Nephron progenitor cell (in vitro differentiated cells): Measurements from ENCODE around the gene C20orf204.

Experiments used
- DNase-seq: peaks from one replicate; pipeline ENCODE4 v3.0.0; 2021
- H3K27ac Mint-ChIP-seq: 2 replicates; pipeline ENCODE4 v1.8.0; 2021; ENCODE audit warnings: mild to moderate bottlenecking, moderate library complexity, mixed read lengths
- H3K27me3 Mint-ChIP-seq: 2 replicates; pipeline ENCODE4 v1.8.0; 2021; ENCODE audit warnings: mild to moderate bottlenecking, low read depth, mixed read lengths; ENCODE audit not compliant: poor library complexity
- H3K36me3 Mint-ChIP-seq: 2 replicates; pipeline ENCODE4 v1.8.0; 2021; ENCODE audit warnings: low read depth, mixed read lengths
- H3K4me1 Mint-ChIP-seq: 2 replicates; pipeline ENCODE4 v1.8.0; 2021; ENCODE audit warnings: mixed read lengths
- H3K4me3 Mint-ChIP-seq: 2 replicates; pipeline ENCODE4 v1.8.0; 2021; ENCODE audit warnings: mild to moderate bottlenecking, moderate library complexity, mixed read lengths
- H3K9me3 Mint-ChIP-seq: 2 replicates; pipeline ENCODE4 v1.8.0; 2021; ENCODE audit warnings: mild to moderate bottlenecking, moderate library complexity, mixed read lengths
- TF ChIP-seq, protein P1 (sequence below): fragments of 200-600 bp; sonication (generic); IDR thresholded peaks from 2 replicates; pipeline ENCODE4 v1.5.0; 2021; ENCODE audit warnings: antibody characterized with exemption

Gene C20orf204

GRCh38 chr20:64040231-64041039 is 4.5 kb downstream of the C20orf204 start:
- Mint-ChIP-seq H3K27ac (no peak overlapping the region), H3K9me3 (no peaks in the 10 kb centered on the region), H3K36me3 (no peaks in the 10 kb centered on the region), H3K4me1 (peaks cover 31% of the 10 kb centered on the region), H3K27me3 (peaks cover 84% of the 10 kb centered on the region), H3K4me3 (peak overlapping the region; percentile 48)
- TF ChIP-seq, protein P1, sequence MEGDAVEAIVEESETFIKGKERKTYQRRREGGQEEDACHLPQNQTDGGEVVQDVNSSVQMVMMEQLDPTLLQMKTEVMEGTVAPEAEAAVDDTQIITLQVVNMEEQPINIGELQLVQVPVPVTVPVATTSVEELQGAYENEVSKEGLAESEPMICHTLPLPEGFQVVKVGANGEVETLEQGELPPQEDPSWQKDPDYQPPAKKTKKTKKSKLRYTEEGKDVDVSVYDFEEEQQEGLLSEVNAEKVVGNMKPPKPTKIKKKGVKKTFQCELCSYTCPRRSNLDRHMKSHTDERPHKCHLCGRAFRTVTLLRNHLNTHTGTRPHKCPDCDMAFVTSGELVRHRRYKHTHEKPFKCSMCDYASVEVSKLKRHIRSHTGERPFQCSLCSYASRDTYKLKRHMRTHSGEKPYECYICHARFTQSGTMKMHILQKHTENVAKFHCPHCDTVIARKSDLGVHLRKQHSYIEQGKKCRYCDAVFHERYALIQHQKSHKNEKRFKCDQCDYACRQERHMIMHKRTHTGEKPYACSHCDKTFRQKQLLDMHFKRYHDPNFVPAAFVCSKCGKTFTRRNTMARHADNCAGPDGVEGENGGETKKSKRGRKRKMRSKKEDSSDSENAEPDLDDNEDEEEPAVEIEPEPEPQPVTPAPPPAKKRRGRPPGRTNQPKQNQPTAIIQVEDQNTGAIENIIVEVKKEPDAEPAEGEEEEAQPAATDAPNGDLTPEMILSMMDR: no peak
- DNase-seq: no peak

DNA sequence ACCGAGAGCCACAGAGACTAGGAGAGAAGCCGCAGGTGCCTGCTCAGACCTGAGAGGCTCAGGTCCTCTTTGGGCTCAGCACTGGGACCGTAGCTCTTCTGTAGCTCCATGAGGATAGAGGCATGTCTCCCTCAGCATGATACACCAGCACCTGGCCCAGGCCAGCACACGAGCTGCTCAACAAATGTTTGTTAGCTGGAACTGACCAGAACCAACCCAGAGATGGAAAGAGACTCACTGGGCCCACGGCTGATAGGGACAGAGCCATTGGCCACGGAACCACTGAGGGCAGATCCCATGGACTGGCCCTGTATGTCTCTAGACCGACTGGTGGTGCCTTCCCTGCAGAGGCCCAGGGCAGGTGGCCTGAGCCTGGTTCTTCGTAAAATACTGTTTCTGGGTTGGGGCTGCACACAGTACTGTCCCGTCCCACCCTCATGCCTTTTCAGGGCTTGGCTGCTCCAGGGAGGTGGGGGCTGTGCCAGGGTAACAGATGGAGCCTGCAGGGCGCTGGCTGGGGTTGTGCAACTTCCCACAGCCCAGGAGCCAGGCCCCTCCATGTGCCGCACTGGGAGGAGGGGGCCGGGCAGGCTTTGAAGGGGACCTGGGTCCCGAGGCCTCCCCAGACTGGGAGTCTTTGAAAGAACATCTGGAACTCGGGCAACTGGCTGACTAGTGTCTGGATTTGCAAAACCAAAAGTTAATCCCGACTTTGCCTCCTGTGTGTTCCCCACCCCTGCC is 5.2 kb downstream of the C20orf204 start:
- Mint-ChIP-seq H3K4me3 (no peak overlapping the region), H3K27me3 (peaks cover 92% of the 10 kb centered on the region), H3K9me3 (no peaks in the 10 kb centered on the region), H3K36me3 (no peaks in the 10 kb centered on the region), H3K4me1 (peaks cover 30% of the 10 kb centered on the region), H3K27ac (no peak overlapping the region)
- TF ChIP-seq, protein P1: no peak
- no peak for DNase-seq

- no peaks in the 10 kb centered on the region for H3K36me3 Mint-ChIP-seq
- no peak overlapping the region for H3K27ac Mint-ChIP-seq
- peaks cover 30% of the 10 kb centered on the region for H3K4me1 Mint-ChIP-seq
- H3K27me3 Mint-ChIP-seq: peaks cover 93% of the 10 kb centered on the region
- DNase-seq: no peak
- TF ChIP-seq, protein P1: no peak
- no peaks in the 10 kb centered on the region for H3K9me3 Mint-ChIP-seq
- H3K4me3 Mint-ChIP-seq: no peak overlapping the region
These were observed 5.7 kb downstream of the C20orf204 start for GRCh38 chr20:64041781-64042053.

DNA sequence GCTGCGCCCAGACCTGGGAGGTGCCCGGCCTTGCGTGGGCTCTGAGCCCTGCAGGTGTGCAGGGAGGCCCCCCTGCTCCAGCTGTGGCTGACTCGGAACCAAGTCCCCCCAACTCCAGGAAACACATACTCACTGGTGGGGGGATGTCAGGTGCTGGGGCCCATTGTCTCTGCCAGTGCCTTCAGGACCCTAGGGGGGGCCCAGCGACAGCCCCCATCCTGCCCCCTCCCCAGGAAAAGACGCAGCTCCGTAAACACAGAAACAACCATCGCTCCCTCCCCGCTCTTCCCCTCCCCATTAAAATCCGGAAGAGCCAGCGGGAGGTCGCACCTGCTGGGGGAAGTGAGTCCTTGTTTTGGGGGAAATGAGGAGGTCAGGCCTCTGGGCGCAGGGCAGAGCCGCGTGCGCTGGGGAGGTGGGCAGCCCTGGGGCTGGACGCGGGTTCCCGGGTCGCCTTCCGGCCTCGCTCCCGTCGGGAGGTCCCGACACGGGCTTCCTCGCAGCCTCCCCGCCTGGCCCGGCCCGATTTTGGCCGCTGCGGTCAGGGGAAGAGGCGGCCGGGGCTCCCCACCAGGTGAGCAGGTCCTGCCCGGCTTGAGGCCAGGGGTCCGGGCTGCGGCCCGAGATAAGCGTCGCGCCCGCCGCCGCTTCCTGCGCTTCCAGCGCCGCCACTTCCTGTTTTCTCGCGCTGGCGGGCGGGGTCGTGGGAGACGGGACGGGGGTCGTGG is 6.2 kb downstream of the C20orf204 start:
- Mint-ChIP-seq H3K36me3 (no peaks in the 10 kb centered on the region), H3K9me3 (no peaks in the 10 kb centered on the region), H3K4me1 (peaks cover 30% of the 10 kb centered on the region), H3K27me3 (peaks cover 93% of the 10 kb centered on the region), H3K4me3 (peak overlapping the region; percentile 68), H3K27ac (no peak overlapping the region)
- TF ChIP-seq, protein P1: no peak
- no peak for DNase-seq

DNA sequence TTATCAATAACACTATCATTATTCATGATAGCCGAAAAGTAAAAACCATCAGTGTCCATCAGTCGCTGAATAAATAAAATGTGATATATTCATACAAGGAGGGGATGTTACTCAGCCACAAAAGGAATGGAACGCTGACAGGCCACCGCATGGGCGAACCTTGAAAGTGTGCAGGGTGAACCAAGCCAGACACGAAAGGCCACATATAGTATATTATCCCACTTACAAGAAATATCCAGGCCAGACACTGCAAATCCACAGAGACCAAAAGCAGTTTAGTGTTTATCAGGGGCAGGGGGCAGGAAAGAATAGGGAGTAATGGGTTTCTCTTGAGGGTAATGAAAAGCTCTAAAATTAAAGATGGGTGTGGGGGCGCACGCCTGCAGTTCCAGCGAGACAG is 7.8 kb downstream of the C20orf204 start:
- Mint-ChIP-seq H3K4me3 (no peak overlapping the region), H3K4me1 (peaks cover 30% of the 10 kb centered on the region), H3K27ac (no peak overlapping the region), H3K36me3 (no peaks in the 10 kb centered on the region), H3K9me3 (no peaks in the 10 kb centered on the region), H3K27me3 (peaks cover 92% of the 10 kb centered on the region)
- TF ChIP-seq, protein P1: no peak
- DNase-seq: no peak
